WTC11 (cell line): ENCODE data around the gene C22orf23. TPM values are rescaled to one million over a fixed set of nuclear protein-coding genes. Genes with fewer than 3 reads are reported as not detected.

ENCODE experiments used
- ATAC-seq: fragments of 200-7000 bp; cut with Tn5 transposase; 2 replicates; pipeline ENCODE4 v1.10.0; 2021; ENCODE audit warnings: mild to moderate bottlenecking, moderate library complexity
- CTCF ChIA-PET: fragments of 300-600 bp; sonication (Branson Sonifier 250); formaldehyde crosslinking; loops from one replicate; lab custom pipeline; 2021; ENCODE audit warnings: antibody characterized with exemption; lab: Charles Lee
- POLR2A ChIA-PET: fragments of 350-600 bp; sonication (Branson Sonifier 250); formaldehyde crosslinking; loops from one replicate; lab custom pipeline; 2021; ENCODE audit warnings: antibody characterized with exemption; lab: Charles Lee
- DNase-seq: peaks from one replicate; pipeline ENCODE4 v3.0.0; 2021; ENCODE audit warnings: low spot score
- H3K27ac Mint-ChIP-seq: 2 replicates; pipeline ENCODE4 v1.8.0; 2021; ENCODE audit warnings: mixed read lengths
- H3K27me3 Mint-ChIP-seq: 2 replicates; pipeline ENCODE4 v1.8.0; 2021; ENCODE audit warnings: low read depth, mild to moderate bottlenecking, moderate library complexity, mixed read lengths
- H3K36me3 Mint-ChIP-seq: 2 replicates; pipeline ENCODE4 v1.8.0; 2021; ENCODE audit warnings: mixed read lengths
- H3K4me1 Mint-ChIP-seq: 2 replicates; pipeline ENCODE4 v1.8.0; 2022; ENCODE audit warnings: mixed read lengths
- H3K4me3 Mint-ChIP-seq: 2 replicates; pipeline ENCODE4 v1.8.0; 2021; ENCODE audit warnings: mild to moderate bottlenecking, moderate library complexity, mixed read lengths
- H3K9me3 Mint-ChIP-seq: 2 replicates; pipeline ENCODE4 v1.8.0; 2021; ENCODE audit warnings: mixed read lengths
- ATF2 ChIP-seq: sonication (generic); formaldehyde crosslinking; IDR thresholded peaks from 2 replicates; pipeline ENCODE4 v1.8.1; 2022; ENCODE audit warnings: low read depth, missing genetic modification reagents, borderline replicate concordance
- ATF6 ChIP-seq: sonication (generic); formaldehyde crosslinking; IDR thresholded peaks from 2 replicates; pipeline ENCODE4 v1.8.1; 2023; ENCODE audit warnings: mild to moderate bottlenecking, missing genetic modification reagents
- CBFB ChIP-seq: sonication (generic); formaldehyde crosslinking; IDR thresholded peaks from 2 replicates; pipeline ENCODE4 v1.8.1; 2022; ENCODE audit warnings: mild to moderate bottlenecking, low read depth, missing genetic modification reagents
- ERG ChIP-seq: fragments of 250-450 bp; sonication (Bioruptor Pico); IDR thresholded peaks from 2 replicates; pipeline ENCODE4 v1.8.0; 2021; ENCODE audit warnings: mild to moderate bottlenecking
- ESRRA ChIP-seq: sonication (generic); formaldehyde crosslinking; IDR thresholded peaks from 2 replicates; pipeline ENCODE4 v1.8.1; 2022; ENCODE audit warnings: mild to moderate bottlenecking, missing genetic modification reagents, borderline replicate concordance
- FOXK1 ChIP-seq: sonication (generic); formaldehyde crosslinking; IDR thresholded peaks from 2 replicates; pipeline ENCODE4 v1.8.0; 2022; ENCODE audit warnings: mild to moderate bottlenecking, moderate library complexity, missing genetic modification reagents
- GABPB1 ChIP-seq: sonication (generic); formaldehyde crosslinking; IDR thresholded peaks from 2 replicates; pipeline ENCODE4 v1.8.1; 2023; ENCODE audit warnings: mild to moderate bottlenecking, missing genetic modification reagents
- GTF2I ChIP-seq: fragments of 250-450 bp; sonication (Bioruptor Pico); conservative IDR thresholded peaks from 2 replicates; pipeline ENCODE4 v1.4.0; 2021; ENCODE audit warnings: mild to moderate bottlenecking
- HMGXB4 ChIP-seq: sonication (generic); formaldehyde crosslinking; IDR thresholded peaks from 2 replicates; pipeline ENCODE4 v1.8.1; 2023; ENCODE audit warnings: mild to moderate bottlenecking, moderate library complexity, missing genetic modification reagents
- JAZF1 ChIP-seq: fragments of 250-450 bp; sonication (Bioruptor Pico); IDR thresholded peaks from 2 replicates; pipeline ENCODE4 v1.9.0; 2021; ENCODE audit warnings: moderate library complexity, mild to moderate bottlenecking, inconsistent platforms
- MXD4 ChIP-seq: fragments of 250-450 bp; sonication (Bioruptor Pico); IDR thresholded peaks from 2 replicates; pipeline ENCODE4 v1.8.0; 2021; ENCODE audit warnings: mild to moderate bottlenecking, moderate library complexity, borderline replicate concordance
- MYBL2 ChIP-seq: sonication (generic); formaldehyde crosslinking; IDR thresholded peaks from 2 replicates; pipeline ENCODE4 v1.8.1; 2023; ENCODE audit warnings: mild to moderate bottlenecking, moderate library complexity, missing genetic modification reagents
- NFATC4 ChIP-seq: fragments of 250-450 bp; sonication (Bioruptor Pico); IDR thresholded peaks from 2 replicates; pipeline ENCODE4 v1.9.0; 2021; ENCODE audit warnings: mild to moderate bottlenecking
- OVOL2 ChIP-seq: fragments of 250-450 bp; sonication (Bioruptor Pico); IDR thresholded peaks from 2 replicates; pipeline ENCODE4 v1.9.0; 2021; ENCODE audit warnings: mild to moderate bottlenecking, borderline replicate concordance
- PREB ChIP-seq: sonication (generic); formaldehyde crosslinking; IDR thresholded peaks from 2 replicates; pipeline ENCODE4 v1.8.1; 2022; ENCODE audit warnings: mild to moderate bottlenecking, missing genetic modification reagents, moderate library complexity, borderline replicate concordance
- PRRX2 ChIP-seq: fragments of 250-450 bp; sonication (Bioruptor Pico); IDR thresholded peaks from 2 replicates; pipeline ENCODE4 v1.8.0; 2021; ENCODE audit warnings: mild to moderate bottlenecking
- RELA ChIP-seq: sonication (generic); formaldehyde crosslinking; IDR thresholded peaks from 2 replicates; pipeline ENCODE4 v1.8.1; 2022; ENCODE audit warnings: missing genetic modification reagents, mild to moderate bottlenecking, borderline replicate concordance
- SMAD3 ChIP-seq: sonication (generic); formaldehyde crosslinking; IDR thresholded peaks from 2 replicates; pipeline ENCODE4 v1.8.0; 2022; ENCODE audit warnings: missing genetic modification reagents, mild to moderate bottlenecking, borderline replicate concordance
- SMAD4 ChIP-seq: sonication (generic); formaldehyde crosslinking; IDR thresholded peaks from 2 replicates; pipeline ENCODE4 v1.8.0; 2022; ENCODE audit warnings: mild to moderate bottlenecking, missing genetic modification reagents
- TEAD4 ChIP-seq: sonication (generic); formaldehyde crosslinking; IDR thresholded peaks from 2 replicates; pipeline ENCODE4 v1.8.0; 2022; ENCODE audit warnings: mild to moderate bottlenecking, missing genetic modification reagents
- ZMAT4 ChIP-seq: fragments of 250-450 bp; sonication (Bioruptor Pico); IDR thresholded peaks from 2 replicates; pipeline ENCODE4 v1.9.0; 2021; ENCODE audit warnings: mild to moderate bottlenecking
- ZNF121 ChIP-seq: sonication (generic); formaldehyde crosslinking; IDR thresholded peaks from 2 replicates; pipeline ENCODE4 v1.8.0; 2023; ENCODE audit warnings: missing genetic modification reagents
- ZNF232 ChIP-seq: sonication (generic); formaldehyde crosslinking; IDR thresholded peaks from 2 replicates; pipeline ENCODE4 v1.8.0; 2022; ENCODE audit warnings: mild to moderate bottlenecking, missing genetic modification reagents
- ZNF263 ChIP-seq: sonication (generic); formaldehyde crosslinking; IDR thresholded peaks from 2 replicates; pipeline ENCODE4 v1.8.1; 2022; ENCODE audit warnings: low read depth, mild to moderate bottlenecking, moderate library complexity, missing genetic modification reagents
- ZNF425 ChIP-seq: fragments of 250-450 bp; sonication (Bioruptor Pico); conservative IDR thresholded peaks from 2 replicates; pipeline ENCODE4 v1.9.0; 2021; ENCODE audit warnings: mild to moderate bottlenecking
- total RNA-seq: library from RNA; stranded (reverse); gene quantifications from 3 replicates; pipeline ENCODE4 v1.2.3, GENCODE V29; 2021

The C22orf23 gene
- total RNA-seq, 1 experiment from 2014 or later, result 0.72 TPM

GRCh38 chr22:37967147-37967546, 13.7 kb upstream of the C22orf23 start:
- POLR2A ChIA-PET, result no interaction called here
- H3K9me3 Mint-ChIP-seq, result peaks cover 5% of the 10 kb centered on the region; the same call in 1 of the 2 replicates
- H3K4me3 Mint-ChIP-seq, result no peak overlapping the region
- DNase-seq (no peak), ATAC-seq (no peak)
- CTCF ChIA-PET, result interaction anchor here (1.3 to 1.5 kb wide), 2 partner anchors 33 to 148 kb away, joined by 3 read pairs; no protein-coding TSS in a partner anchor
- peaks cover 19% of the 10 kb centered on the region for H3K4me1 Mint-ChIP-seq
- H3K36me3 Mint-ChIP-seq, result peaks cover 35% of the 10 kb centered on the region
- H3K27me3 Mint-ChIP-seq, result no peaks in the 10 kb centered on the region
- TF ChIP-seq HMGXB4 (no peak), GABPB1 (no peak), SMAD3 (CRISPR knock-in tag) (no peak), RELA (CRISPR knock-in tag) (no peak), TEAD4 (CRISPR knock-in tag) (no peak), ESRRA (CRISPR knock-in tag) (no peak), ATF6 (no peak), FOXK1 (no peak), MYBL2 (CRISPR knock-in tag) (no peak), SMAD4 (CRISPR knock-in tag) (no peak), ZNF425 (CRISPR knock-in tag) (no peak), ZNF121 (no peak), ERG (CRISPR knock-in tag) (no peak), OVOL2 (CRISPR knock-in tag) (no peak), NFATC4 (CRISPR knock-in tag) (no peak)
- H3K27ac Mint-ChIP-seq, result no peak overlapping the region

GRCh38 chr22:37965940-37966664, 12.7 kb upstream of the C22orf23 start:
- no peak overlapping the region; the same call in 1 of the 2 replicates for H3K27ac Mint-ChIP-seq
- DNase-seq (no peak), ATAC-seq (no peak)
- CTCF ChIA-PET, result interaction anchor here (0.7 to 2.9 kb wide), 6 partner anchors 12 to 147 kb away, joined by 3 to 16 read pairs (median 3); partner anchors contain the start of genes C22orf23 and POLR2F
- H3K36me3 Mint-ChIP-seq, result peaks cover 46% of the 10 kb centered on the region
- TF ChIP-seq ZNF232 (CRISPR knock-in tag) (no peak), ZNF263 (CRISPR knock-in tag) (no peak), PREB (CRISPR knock-in tag) (no peak), ATF2 (CRISPR knock-in tag) (no peak), GABPB1 (no peak), GTF2I (CRISPR knock-in tag) (no peak), ZMAT4 (no peak), JAZF1 (CRISPR knock-in tag) (no peak), TEAD4 (CRISPR knock-in tag) (no peak), CBFB (CRISPR knock-in tag) (no peak), PRRX2 (CRISPR knock-in tag) (no peak), MXD4 (no peak)
- POLR2A ChIA-PET, result no interaction called here
- peaks cover 10% of the 10 kb centered on the region for H3K4me1 Mint-ChIP-seq
- no peak overlapping the region for H3K4me3 Mint-ChIP-seq
- no peaks in the 10 kb centered on the region for H3K27me3 Mint-ChIP-seq
- peaks cover 5% of the 10 kb centered on the region; the same call in 1 of the 2 replicates for H3K9me3 Mint-ChIP-seq
